IPS DF 4.7 (cell line): Measurements from ENCODE around the gene ZBTB20.

Experiments used
- DNase-seq: peaks from one replicate; pipeline ENCODE4 v3.0.0-alpha.2; 2013; ENCODE audit warnings: low spot score; ENCODE audit errors: extremely low read depth

The ZBTB20 gene

DNA sequence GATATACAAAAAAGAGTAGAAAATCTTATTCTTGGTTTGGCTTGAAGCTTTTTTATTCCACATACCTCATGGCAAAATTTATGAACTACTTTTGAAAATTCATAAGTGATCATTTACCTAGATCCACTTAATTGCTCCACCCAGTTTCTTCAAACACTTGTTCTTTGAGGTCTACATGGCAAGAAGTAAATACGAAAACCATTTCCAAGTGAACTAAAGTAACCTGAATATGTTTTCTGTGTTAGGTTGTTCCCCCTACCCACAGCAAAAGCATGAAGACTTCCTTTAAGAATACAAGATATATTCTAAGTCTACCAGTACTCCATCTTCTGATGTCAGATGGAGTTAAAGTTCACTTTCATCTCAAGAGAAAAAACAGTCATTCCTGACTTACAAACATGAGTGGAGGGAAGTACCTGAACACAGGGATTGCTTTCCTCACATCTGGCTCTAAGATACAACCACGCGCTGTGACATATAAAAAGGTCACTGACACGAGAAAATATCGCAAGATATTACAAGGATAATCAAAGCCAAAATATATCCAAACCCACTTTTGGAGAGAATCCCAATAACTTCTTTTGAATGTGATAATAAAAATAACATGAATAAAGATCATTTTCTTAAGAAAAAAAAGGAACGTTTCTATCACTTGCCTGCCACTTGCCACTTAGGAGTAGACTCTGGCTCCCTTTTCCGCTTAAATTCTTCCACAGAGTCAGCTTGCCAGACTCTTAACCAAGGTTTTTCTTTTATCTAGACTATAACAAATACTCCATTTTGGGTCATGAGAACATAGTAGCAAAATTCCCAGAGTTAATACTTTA is 428.8 kb downstream of the ZBTB20 start:
- DNase-seq = no peak

- no peak for DNase-seq
Measured at GRCh38 chr3:114716916-114717315, 430.2 kb downstream of the ZBTB20 start.

GRCh38 chr3:114716126-114716525 is 431.0 kb downstream of the ZBTB20 start:
- no peak for DNase-seq

GRCh38 chr3:114714957-114715460 is 432.1 kb downstream of the ZBTB20 start:
- no peak for DNase-seq

DNA sequence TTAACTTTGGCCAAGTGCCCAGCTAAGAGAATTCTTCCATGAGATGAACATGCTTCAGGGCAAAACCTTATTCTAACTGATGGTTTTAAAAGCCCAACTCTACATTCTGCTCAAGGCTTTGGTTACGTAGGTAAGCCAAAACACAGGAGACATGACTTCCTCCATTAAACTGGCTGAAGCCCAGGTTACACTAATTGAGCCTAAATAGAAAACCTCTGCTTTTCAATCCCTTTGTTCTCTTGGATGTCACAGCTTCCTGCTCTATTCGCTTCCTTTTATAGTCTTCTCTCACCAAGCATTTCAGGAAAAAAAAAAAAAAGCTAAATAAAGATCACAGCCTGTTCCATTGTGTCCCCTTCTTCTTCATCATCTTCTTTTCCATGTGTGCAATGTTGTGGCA is 432.9 kb downstream of the ZBTB20 start:
- no peak for DNase-seq

- no peak for DNase-seq
Measured at GRCh38 chr3:114712728-114713492, 434.2 kb downstream of the ZBTB20 start.

GRCh38 chr3:114711321-114711886 is 435.7 kb downstream of the ZBTB20 start:
- no peak for DNase-seq

GRCh38 chr3:114709102-114709501 is 438.0 kb downstream of the ZBTB20 start:
- DNase-seq = no peak

DNA sequence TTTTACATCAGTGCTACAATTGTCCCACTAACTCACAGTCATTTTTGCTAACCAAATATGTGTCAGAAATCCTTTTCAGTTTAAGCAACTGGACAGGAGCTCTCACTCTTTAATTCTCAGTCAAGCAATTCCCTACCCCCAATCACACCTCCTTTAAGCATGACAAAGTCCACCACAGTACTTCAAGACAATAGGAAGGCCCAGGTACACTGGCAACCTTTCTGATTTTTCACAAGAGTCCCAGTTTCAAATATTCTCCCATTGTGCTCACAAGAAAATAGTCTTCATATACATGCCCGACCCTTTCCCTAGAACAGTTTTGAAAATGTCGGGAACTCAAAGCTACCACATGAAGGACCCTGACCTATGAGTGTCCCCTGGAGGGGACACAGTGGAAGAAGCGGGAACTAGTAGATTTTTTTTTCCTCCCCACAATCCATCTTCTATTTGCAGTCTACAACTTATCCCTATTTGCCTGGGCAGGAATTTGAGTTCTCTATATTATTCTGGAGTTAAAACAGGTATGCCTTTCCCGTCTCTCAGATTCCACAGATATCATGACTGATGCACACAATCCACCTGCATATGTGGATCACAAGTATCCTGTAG is 439.7 kb downstream of the ZBTB20 start:
- no peak for DNase-seq

DNA sequence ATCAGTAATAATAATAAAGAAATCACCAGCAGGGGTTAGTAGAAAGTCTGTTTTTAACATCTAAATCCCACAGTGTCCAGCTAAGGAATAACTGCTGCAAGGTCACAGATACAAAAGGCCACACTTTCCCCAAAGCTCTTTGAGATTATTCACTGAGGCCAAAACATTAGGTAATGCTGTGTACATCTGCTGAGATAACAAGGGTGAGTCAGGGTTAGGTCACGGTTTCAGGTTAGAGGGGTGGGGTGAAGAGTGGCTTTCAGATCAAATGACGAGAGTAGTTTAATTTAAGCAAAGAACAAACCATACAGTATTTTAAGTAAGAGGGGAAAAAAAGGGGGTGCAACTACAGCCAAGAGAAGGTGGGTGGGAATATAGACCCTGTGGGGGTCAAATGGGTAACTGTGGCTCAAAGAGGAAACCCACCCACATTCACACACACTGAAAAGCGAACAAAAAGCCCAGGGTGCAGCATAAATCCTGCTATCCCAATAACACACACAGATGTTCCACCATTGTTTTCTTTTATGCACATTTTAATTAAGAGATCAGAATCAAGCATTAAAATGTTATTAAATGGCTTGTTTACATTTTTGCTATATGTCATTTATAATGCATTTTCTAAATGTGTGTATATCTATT is 440.4 kb downstream of the ZBTB20 start:
- no peak for DNase-seq

- no peak for DNase-seq
Measured at GRCh38 chr3:114700637-114701234, 446.4 kb downstream of the ZBTB20 start.

GRCh38 chr3:114698146-114699105 is 448.7 kb downstream of the ZBTB20 start:
- no peak for DNase-seq

- DNase-seq = no peak
Measured at GRCh38 chr3:114697401-114697800, 449.7 kb downstream of the ZBTB20 start.

DNA sequence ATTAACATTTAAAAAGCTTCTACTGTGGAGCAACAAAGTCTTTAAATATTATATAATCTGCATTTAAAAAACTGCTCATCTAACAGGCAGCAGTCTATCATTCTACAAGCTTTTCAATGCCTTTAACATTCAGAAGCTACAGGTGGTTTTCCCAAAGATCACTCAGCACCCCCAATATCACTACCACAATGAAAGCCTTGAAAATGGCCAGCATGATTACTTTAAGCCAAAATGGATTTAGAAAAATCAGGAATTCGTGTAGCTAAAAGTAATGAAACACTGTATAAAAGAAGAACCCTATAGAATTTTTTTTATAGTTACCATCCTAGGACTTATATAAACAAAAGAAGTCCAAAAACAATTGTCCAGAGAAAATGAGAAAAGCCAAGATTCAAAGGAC is 452.8 kb downstream of the ZBTB20 start:
- DNase-seq = no peak

- DNase-seq = no peak
Measured at GRCh38 chr3:114691871-114692270, 455.2 kb downstream of the ZBTB20 start.

DNA sequence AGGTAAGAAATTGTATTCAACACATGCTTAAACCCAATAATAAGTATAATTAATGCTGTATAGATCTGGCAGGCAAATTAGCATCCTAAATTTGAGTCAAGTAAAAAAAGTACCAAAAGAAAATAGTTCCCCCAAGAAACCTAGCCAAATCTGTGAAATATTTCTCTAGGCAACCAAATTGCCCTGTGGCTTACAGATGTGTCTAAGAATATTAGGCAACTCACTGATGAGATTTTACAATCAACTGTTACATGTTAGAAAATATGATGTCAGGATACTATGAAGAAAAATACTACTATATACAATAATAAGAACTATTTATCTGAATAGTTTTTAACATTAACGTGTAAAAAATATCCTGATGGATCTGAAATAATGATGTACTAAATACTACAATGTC is 456.2 kb downstream of the ZBTB20 start:
- no peak for DNase-seq

GRCh38 chr3:114687151-114687550 is 459.9 kb downstream of the ZBTB20 start:
- DNase-seq = no peak

- DNase-seq = no peak
Measured at GRCh38 chr3:114686621-114687020, 460.5 kb downstream of the ZBTB20 start.

DNA sequence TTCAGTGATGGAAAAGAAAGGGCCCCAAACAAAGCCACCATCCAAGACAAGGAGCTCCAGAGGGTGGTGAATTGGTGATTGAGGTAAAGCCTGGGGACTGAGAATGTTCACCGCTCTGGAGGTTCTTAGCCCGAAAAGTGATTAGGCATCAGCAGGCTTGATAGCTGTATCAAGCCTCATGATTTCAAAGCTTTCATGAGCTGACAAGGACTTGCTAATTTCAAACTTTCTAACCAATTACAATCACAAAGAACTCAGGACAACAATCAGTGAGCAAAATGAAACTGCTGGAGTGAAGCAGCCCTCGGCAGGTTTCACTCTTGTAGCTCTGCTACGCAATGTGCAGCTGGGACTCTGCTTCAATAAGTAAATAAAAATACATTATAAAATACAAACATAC is 461.9 kb downstream of the ZBTB20 start:
- DNase-seq = no peak

DNA sequence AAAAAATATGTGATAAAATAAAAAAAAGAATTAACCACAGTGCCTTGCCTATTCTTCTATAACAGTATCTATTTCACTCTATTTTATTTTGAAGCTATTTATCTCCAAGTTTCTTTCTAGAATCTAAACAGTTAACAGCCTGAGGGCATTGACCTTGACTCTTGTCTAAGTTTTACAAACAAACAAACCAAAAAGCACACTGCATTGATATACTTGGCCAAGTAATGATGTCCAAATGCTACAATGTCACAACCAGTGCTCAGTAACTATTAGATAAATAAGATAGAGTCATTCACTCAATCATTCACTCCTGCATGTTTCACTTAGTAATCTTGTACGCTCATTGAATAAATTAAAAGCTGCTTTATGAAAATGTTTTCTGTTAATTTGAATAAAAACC is 466.8 kb downstream of the ZBTB20 start:
- no peak for DNase-seq
